Retina (tissue), 1 donor: ENCODE measurements around the gene ALKBH8.
A peak's percentile ranks its signal among the peaks of the same experiment; 100 is the strongest.
"Not testable (repeated sequence)": the region's sequence is repeated elsewhere in the genome, so short reads cannot be mapped to it uniquely, and the experiment has no call there.

Experiments
- DNase-seq: peaks from one replicate; pipeline ENCODE4 v3.0.0-alpha.2; 2016

ALKBH8 gene, protein sequence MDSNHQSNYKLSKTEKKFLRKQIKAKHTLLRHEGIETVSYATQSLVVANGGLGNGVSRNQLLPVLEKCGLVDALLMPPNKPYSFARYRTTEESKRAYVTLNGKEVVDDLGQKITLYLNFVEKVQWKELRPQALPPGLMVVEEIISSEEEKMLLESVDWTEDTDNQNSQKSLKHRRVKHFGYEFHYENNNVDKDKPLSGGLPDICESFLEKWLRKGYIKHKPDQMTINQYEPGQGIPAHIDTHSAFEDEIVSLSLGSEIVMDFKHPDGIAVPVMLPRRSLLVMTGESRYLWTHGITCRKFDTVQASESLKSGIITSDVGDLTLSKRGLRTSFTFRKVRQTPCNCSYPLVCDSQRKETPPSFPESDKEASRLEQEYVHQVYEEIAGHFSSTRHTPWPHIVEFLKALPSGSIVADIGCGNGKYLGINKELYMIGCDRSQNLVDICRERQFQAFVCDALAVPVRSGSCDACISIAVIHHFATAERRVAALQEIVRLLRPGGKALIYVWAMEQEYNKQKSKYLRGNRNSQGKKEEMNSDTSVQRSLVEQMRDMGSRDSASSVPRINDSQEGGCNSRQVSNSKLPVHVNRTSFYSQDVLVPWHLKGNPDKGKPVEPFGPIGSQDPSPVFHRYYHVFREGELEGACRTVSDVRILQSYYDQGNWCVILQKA

GRCh38 chr11:107565219-107565937, at the start of gene ALKBH8:
Gene ALKBH8 (minus strand): TSS chr11:107565735. CDS start chr11:107560893, 4,842 bp downstream.
- peak; percentile 93 for DNase-seq

GRCh38 chr11:107612445-107612844, 46.9 kb upstream of the ALKBH8 start:
- no peak for DNase-seq

- peak; percentile 30 for DNase-seq
These were observed 44.1 kb upstream of the ALKBH8 start for GRCh38 chr11:107609400-107610218.

DNA sequence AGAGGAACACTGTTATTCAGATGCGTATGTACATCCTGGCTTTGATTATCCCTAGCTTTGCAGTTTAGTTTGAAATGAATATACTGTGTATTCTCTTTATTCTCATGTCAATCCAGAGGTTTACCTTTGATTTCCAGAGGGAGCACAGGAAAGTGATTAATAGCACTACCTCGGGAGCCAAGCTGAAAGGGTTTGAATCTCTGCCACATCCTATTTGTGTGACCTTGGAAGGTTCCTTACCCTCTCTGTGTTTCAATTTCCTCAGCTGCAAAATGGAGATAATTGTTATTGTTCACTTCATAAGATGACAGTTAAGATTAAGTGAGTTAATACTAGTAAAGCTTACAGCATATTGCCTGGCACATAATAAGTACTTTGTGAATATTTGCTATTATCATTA, 43.3 kb upstream of the ALKBH8 start:
- DNase-seq: no peak

- no peak for DNase-seq
These were observed 40.6 kb upstream of the ALKBH8 start for GRCh38 chr11:107606141-107606540.

DNA sequence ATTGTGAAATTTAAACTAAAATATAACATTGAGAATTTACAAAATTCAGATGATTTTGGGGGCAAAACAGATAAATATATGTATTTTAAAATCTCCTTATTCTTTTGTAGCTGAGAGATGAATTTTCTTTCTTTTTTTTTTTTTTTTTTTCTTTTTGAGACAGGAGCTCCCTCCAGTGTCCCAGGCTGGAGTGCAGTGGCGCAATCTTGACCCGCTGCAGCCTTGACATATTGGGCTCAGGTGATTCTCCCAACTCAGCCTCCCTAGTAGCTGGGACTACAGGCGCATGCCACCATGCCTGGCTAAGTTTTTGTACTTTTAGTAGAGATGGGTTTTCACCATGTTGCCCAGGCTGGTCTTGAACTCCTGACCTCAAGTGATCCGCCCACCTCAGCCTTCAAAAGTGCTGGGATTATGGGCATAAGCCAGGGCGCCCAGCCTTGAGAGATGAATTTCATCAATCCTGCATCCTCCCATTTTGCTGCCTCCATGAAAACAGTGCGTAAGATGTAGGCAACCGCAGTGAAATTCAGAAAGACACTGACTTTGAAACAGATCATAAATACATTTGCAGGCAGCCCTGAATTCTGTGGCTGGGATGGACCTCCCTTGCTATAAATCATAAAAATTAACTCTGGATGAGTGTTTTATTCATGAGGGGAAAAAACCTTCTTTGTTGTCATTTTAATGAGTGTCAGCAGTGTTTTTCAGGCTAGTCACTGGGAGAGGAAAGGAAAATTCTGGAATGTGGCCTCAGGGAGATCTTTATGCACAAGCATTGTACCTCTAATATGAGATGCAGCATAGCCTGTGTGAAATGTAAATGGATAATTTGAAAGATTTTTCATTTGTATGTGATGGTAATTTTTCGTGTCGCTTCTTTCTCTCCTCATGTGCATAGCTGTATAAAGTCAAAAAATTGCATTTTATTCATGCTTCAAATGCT, 39.8 kb upstream of the ALKBH8 start:
- DNase-seq: no peak

- DNase-seq: no peak
These were observed 32.9 kb upstream of the ALKBH8 start for GRCh38 chr11:107598225-107599139.

- DNase-seq: no peak
These were observed 29.2 kb upstream of the ALKBH8 start for GRCh38 chr11:107594736-107595135.

- DNase-seq: peak; percentile 58
These were observed 28.4 kb upstream of the ALKBH8 start for GRCh38 chr11:107593951-107594350.

DNA sequence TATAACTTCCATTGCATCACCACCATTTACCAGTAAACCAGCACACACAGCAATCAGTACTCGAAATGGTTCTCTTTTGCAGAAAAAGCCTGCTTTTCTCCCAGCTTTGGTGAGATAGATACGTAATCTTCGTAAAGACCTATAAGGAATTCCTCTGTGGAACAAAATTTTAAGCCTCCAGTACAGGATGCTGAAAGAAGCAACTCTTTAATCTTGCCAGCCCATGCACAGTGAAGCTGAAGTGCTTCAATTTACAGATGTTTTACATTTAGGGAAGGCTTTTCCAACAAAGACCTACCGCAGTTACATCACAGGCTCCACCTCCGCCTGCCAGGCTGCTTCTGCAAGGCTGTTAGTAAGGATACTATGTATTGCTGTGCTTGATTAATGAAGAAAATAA, 27.3 kb upstream of the ALKBH8 start:
- DNase-seq: peak; percentile 43

DNA sequence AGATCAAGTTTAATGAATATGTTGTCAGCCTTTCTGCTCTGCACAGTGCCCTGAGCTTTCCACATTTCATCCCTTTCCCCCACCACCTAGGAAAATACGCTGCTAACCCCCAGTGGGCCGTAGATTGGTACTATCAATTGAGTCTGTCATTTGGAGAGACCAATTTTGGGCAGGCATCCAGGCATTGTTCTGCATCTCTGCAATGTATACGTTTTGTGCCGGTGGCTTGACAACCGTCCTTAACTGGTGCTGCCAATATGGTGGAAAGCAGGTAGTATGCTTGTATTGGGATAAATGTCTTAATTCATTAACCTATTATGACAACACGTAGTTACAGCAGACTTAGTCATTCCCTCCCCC, 26.7 kb upstream of the ALKBH8 start:
- no peak for DNase-seq

- DNase-seq: peak; percentile 89
These were observed 26.1 kb upstream of the ALKBH8 start for GRCh38 chr11:107591378-107592230.

- DNase-seq: peak; percentile 86
These were observed 25.2 kb upstream of the ALKBH8 start, which contains the start of gene ELMOD1 for GRCh38 chr11:107590460-107591377. Gene ELMOD1 (plus strand): TSS chr11:107591147. CDS start chr11:107618190, 27,043 bp downstream.

DNA sequence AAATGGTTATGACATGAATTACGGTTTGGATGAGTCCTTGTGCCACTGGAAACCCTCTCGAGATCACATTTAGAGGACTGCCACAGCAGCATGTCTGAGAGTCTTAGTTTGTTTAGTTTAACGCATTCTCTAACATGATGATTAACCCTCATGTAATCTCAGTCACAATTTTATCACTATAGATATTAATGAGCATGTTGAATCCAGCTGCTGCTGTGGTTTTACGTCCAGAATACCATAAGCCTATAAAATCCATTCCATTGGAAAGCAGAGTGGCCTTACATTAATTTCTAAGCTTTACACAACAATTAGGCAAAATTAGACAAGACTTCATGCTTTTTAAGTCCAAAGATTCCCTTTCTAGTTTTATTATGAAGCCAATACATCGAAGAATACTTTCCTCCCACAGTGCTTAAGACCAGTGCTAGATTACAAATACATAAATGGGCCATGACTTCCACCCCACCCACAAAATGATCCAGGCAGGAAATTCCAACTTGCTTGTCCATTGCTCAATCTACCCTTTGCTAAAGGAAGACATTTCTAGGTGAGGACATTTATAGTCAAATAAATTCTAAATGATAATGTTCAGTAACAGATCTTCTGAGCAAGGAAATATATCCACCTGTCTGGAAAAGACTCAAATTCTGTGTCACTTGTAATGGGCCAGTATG, 21.9 kb upstream of the ALKBH8 start:
- no peak for DNase-seq

- no peak for DNase-seq
These were observed 18.2 kb upstream of the ALKBH8 start for GRCh38 chr11:107583629-107584195.

GRCh38 chr11:107581147-107581546, 15.6 kb upstream of the ALKBH8 start:
- DNase-seq: no peak

DNA sequence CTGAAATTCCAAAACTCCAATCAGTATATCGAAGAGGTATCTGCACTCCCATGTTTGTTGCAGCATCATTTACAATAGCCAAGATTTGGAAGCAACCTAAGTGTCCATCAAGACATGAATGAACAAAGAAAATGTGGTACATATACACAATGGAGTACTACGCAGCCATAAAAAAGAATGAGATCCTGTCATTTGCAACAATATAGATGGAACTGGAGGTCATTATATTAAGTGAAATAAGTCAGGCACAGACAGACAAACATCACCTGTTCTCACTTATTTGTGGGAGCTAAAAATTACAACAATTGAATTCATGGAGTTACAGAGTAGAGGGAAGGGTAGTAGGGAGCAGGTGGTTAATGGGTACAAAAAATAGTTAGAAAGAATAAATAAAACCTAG, 13.6 kb upstream of the ALKBH8 start:
- DNase-seq: not testable (repeated sequence)
